HFF-Myc (cell line): ENCODE data around the gene TTC8.

Experiments
- DNase-seq: peaks from one replicate; pipeline ENCODE4 v3.0.0-alpha.2; 2011; ENCODE audit warnings: low read depth; ENCODE audit errors: extremely low read depth
- H3K4me3 ChIP-seq: replicated peaks from 2 replicates; pipeline ENCODE4 v1.5.1; 2011; ENCODE audit warnings: low read depth, mild to moderate bottlenecking, control low read depth, low read length
- CTCF ChIP-seq: IDR thresholded peaks from 2 replicates; pipeline ENCODE4 v1.5.1; 2012; ENCODE audit warnings: mild to moderate bottlenecking, low read depth, low read length, control low read depth; ENCODE audit errors: missing control alignments

TTC8 gene

DNA sequence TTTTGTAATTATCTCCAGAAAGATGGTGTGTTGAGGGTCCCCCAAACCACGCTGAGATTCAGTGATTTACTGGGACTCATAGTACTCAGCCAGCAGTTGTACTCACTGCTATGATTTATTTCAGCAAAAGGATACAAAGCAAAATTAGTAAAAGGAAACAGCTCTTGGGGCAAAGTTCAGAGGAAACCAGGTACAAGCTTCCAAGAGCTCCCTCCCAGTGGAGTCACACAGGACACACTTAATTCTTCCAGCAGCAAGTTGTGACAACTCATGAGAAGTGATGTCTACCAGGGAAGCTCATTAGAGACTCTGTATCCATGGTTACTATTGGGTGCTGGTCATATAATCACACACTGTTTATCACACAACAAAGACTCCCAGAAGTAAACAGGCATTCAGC is 38.7 kb downstream of the TTC8 start:
- no peak for DNase-seq
- H3K4me3 ChIP-seq = no peak overlapping the region
- TF ChIP-seq CTCF = no peak

- H3K4me3 ChIP-seq = no peak overlapping the region
- TF ChIP-seq CTCF = no peak
- no peak for DNase-seq
Observed at GRCh38 chr14:88864198-88864597, 39.7 kb downstream of the TTC8 start.

GRCh38 chr14:88866305-88866704 is 41.9 kb downstream of the TTC8 start:
- TF ChIP-seq CTCF = no peak
- DNase-seq = no peak
- no peak overlapping the region for H3K4me3 ChIP-seq

DNA sequence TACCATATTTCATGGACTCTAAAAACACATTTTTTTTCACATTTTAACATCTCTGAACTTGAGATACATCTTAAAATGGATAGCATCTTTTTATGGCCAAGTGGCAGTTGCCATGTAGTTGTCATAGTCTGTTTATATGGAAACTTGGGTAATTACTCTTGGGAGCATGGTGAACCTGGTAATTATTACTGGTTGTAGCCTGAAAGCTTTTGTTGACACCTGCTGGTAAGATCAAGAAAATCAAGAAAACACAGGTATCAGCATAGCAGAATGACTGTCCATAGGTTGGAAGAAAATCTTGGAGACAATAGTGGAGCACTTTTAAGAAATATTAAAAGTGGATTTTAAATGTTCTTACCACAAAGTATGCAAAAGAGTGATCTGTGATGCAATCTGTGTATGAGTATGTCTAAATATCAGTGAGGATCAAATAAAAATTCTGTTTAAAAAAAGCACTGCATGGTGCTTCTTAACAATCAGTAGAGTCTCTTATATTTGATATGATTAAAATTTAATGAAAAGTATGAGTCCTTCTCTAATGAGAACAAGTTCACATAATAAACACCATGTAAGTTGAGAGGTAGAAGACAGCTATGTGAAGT is 44.2 kb downstream of the TTC8 start:
- no peak overlapping the region for H3K4me3 ChIP-seq
- no peak for DNase-seq
- peak; percentile 19 for TF ChIP-seq CTCF

GRCh38 chr14:88870777-88871176 is 46.3 kb downstream of the TTC8 start:
- DNase-seq = no peak
- H3K4me3 ChIP-seq = no peak overlapping the region

GRCh38 chr14:88871429-88871828 is 47.0 kb downstream of the TTC8 start:
- no peak for DNase-seq
- no peak for TF ChIP-seq CTCF
- no peak overlapping the region for H3K4me3 ChIP-seq

More at GRCh38 chr14:88870777-88871176, 46.3 kb downstream of the TTC8 start:
- no peak for TF ChIP-seq CTCF

- TF ChIP-seq CTCF = no peak
Observed at GRCh38 chr14:88872976-88873375, 48.5 kb downstream of the TTC8 start.

More at GRCh38 chr14:88872976-88873375, 48.5 kb downstream of the TTC8 start:
- DNase-seq = no peak
- no peak overlapping the region for H3K4me3 ChIP-seq
